Measurements from ENCODE around the gene OSMR.

The OSMR gene

DNA sequence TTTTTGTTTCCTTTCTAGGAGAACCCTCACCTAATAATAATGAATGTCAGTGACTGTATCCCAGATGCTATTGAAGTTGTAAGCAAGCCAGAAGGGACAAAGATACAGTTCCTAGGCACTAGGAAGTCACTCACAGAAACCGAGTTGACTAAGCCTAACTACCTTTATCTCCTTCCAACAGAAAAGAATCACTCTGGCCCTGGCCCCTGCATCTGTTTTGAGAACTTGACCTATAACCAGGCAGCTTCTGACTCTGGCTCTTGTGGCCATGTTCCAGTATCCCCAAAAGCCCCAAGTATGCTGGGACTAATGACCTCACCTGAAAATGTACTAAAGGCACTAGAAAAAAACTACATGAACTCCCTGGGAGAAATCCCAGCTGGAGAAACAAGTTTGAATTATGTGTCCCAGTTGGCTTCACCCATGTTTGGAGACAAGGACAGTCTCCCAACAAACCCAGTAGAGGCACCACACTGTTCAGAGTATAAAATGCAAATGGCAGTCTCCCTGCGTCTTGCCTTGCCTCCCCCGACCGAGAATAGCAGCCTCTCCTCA lies 87.1 kb downstream of the OSMR start:
- no peak overlapping the region for H3K27ac ChIP-seq (ENCODE audit: low read depth, low read length)
- no peaks in the 10 kb centered on the region for H3K27me3 ChIP-seq (ENCODE audit: control insufficient read depth in 1 of 2, insufficient read depth in 2 of 2, low read length in 2 of 2)
- H3K36me3 ChIP-seq (ENCODE audit: insufficient read depth, low read length) = peaks cover 19% of the 10 kb centered on the region
- H3K9ac ChIP-seq (ENCODE audit: low read length) = no peak overlapping the region
- no peak overlapping the region for H3K4me3 ChIP-seq (ENCODE audit: low read depth in 1 of 2, low read length in 2 of 2)
- no peaks in the 10 kb centered on the region for H3K9me3 ChIP-seq (ENCODE audit: low read length)
- no peaks in the 10 kb centered on the region for H3K4me1 ChIP-seq (ENCODE audit: insufficient read depth, low read length)

DNA sequence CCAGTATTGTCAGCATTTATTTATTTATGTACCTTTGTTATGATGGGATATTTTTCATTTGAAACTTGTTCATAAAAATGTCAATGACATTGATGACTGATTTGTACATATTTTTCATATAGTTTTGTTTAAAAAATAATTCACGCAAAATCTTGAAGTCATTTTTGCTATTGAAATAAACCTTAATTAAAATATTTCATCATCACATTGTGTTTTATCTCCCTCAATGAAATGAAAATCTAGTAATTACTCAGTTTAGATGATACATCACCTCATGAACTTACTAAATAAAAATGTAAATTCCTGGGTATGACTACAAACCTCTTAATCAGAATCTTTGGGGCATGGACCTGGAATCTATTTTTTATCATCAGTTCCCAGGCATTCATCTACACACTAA lies 89.6 kb downstream of the OSMR start:
- no peaks in the 10 kb centered on the region for H3K9me3 ChIP-seq (ENCODE audit: low read length)
- H3K9ac ChIP-seq (ENCODE audit: low read length) = no peak overlapping the region
- peaks cover 19% of the 10 kb centered on the region for H3K36me3 ChIP-seq (ENCODE audit: insufficient read depth, low read length)
- H3K4me1 ChIP-seq (ENCODE audit: insufficient read depth, low read length) = no peaks in the 10 kb centered on the region
- H3K27me3 ChIP-seq (ENCODE audit: control insufficient read depth in 1 of 2, insufficient read depth in 2 of 2, low read length in 2 of 2) = no peaks in the 10 kb centered on the region
- no peak overlapping the region for H3K27ac ChIP-seq (ENCODE audit: low read depth, low read length)
- no peak overlapping the region for H3K4me3 ChIP-seq (ENCODE audit: low read depth in 1 of 2, low read length in 2 of 2)

DNA sequence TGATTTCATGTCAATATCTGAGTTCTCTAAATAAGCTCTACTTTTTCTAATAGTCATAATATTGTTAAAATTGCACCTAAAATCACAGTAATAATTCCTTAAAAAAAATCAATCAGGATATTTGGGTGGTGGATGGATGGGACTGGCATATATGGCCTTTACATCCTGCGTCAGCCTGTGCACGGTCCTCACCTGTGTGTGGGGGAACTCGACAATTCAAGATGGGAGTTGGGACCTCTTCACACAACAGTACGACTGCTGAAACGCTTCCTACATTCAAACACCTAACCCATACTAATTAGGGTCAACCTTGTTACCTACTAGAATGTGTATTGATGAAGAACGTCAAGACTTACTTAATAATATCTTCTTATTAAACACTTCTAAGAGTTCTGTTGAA lies 90.5 kb downstream of the OSMR start:
- no peaks in the 10 kb centered on the region for H3K9me3 ChIP-seq (ENCODE audit: low read length)
- no peak overlapping the region for H3K9ac ChIP-seq (ENCODE audit: low read length)
- no peaks in the 10 kb centered on the region for H3K27me3 ChIP-seq (ENCODE audit: control insufficient read depth in 1 of 2, insufficient read depth in 2 of 2, low read length in 2 of 2)
- peaks cover 19% of the 10 kb centered on the region for H3K36me3 ChIP-seq (ENCODE audit: insufficient read depth, low read length)
- no peaks in the 10 kb centered on the region for H3K4me1 ChIP-seq (ENCODE audit: insufficient read depth, low read length)
- H3K4me3 ChIP-seq (ENCODE audit: low read depth in 1 of 2, low read length in 2 of 2) = no peak overlapping the region
- no peak overlapping the region for H3K27ac ChIP-seq (ENCODE audit: low read depth, low read length)

DNA sequence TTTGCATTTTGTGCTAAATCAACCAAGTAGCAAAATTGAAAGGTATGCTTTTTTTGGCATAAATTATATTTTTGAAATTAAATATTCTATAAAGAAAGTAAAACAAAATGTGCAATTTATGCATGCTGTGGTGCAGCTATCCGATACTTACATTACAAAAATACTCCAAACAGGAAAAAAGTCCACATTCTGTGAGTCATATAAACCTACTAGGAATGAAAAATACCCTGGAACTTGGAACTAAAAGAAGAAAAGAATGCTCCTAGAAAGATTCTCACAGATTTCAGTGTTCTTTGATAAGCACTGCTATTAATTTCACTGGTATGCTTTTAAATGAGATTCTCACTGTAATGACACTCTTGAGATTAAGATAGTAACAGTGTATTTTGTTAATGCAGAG lies 92.6 kb downstream of the OSMR start:
- Histone ChIP-seq H3K36me3 (ENCODE audit: insufficient read depth, low read length) (peaks cover 20% of the 10 kb centered on the region), H3K9me3 (ENCODE audit: low read length) (no peaks in the 10 kb centered on the region), H3K4me1 (ENCODE audit: insufficient read depth, low read length) (no peaks in the 10 kb centered on the region), H3K4me3 (ENCODE audit: low read depth in 1 of 2, low read length in 2 of 2) (no peak overlapping the region), H3K9ac (ENCODE audit: low read length) (no peak overlapping the region), H3K27me3 (ENCODE audit: control insufficient read depth in 1 of 2, insufficient read depth in 2 of 2, low read length in 2 of 2) (no peaks in the 10 kb centered on the region), H3K27ac (ENCODE audit: low read depth, low read length) (no peak overlapping the region)

DNA sequence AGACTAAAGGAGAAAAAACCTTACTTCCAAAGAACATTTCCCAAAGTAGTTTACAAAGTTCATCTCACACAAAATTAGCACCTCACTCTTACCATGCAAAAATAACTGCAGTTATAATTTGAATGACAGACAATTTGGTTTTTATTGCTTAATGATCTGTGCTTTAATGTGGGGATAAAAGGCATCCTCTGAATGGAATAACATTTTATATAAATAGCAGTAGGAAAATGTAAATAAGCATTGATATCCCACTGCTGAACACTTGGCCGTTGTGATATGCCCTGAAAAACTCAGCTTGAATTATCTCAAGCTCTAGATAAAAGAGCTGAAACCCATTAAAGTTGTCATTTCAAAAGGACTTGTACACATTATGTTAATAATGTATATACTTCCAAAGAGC lies 93.2 kb downstream of the OSMR start:
- peaks cover 14% of the 10 kb centered on the region for H3K36me3 ChIP-seq (ENCODE audit: insufficient read depth, low read length)
- no peaks in the 10 kb centered on the region for H3K9me3 ChIP-seq (ENCODE audit: low read length)
- H3K4me1 ChIP-seq (ENCODE audit: insufficient read depth, low read length) = no peaks in the 10 kb centered on the region
- H3K9ac ChIP-seq (ENCODE audit: low read length) = no peak overlapping the region
- H3K27ac ChIP-seq (ENCODE audit: low read depth, low read length) = no peak overlapping the region
- H3K4me3 ChIP-seq (ENCODE audit: low read depth in 1 of 2, low read length in 2 of 2) = no peak overlapping the region
- no peaks in the 10 kb centered on the region for H3K27me3 ChIP-seq (ENCODE audit: control insufficient read depth in 1 of 2, insufficient read depth in 2 of 2, low read length in 2 of 2)

DNA sequence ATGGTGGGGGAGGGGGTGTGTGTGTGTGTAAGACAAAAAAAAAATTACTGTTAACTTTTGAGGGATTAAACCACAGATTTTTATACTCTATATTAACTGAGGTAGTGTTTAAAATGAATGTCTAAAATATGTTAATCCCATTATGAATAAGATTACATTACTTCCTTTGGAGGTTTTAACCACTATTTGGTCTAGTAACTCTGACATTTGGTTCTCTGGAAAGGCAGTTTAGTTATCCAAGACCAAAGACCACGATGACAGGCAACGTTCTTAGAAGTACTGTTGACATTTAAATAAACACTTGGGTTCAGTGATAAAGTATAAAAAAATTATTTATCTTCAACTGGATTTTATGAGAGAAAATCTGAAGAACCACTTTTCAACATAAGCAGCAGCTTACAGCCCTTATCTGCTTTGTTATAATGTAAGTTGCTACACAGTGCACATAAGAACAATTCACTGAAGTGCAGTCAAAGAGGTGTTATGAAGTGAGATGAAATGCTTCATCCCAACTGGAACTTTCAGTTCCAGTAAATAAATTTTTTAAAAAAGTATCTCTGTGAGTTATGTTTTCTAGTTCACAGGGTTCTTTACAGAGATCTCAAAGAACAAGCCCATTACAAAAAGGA lies 94.5 kb downstream of the OSMR start:
- H3K9ac ChIP-seq (ENCODE audit: low read length) = no peak overlapping the region
- no peak overlapping the region for H3K27ac ChIP-seq (ENCODE audit: low read depth, low read length)
- H3K9me3 ChIP-seq (ENCODE audit: low read length) = no peaks in the 10 kb centered on the region
- H3K36me3 ChIP-seq (ENCODE audit: insufficient read depth, low read length) = peaks cover 25% of the 10 kb centered on the region
- H3K4me1 ChIP-seq (ENCODE audit: insufficient read depth, low read length) = no peaks in the 10 kb centered on the region
- H3K4me3 ChIP-seq (ENCODE audit: low read depth in 1 of 2, low read length in 2 of 2) = no peak overlapping the region
- no peaks in the 10 kb centered on the region for H3K27me3 ChIP-seq (ENCODE audit: control insufficient read depth in 1 of 2, insufficient read depth in 2 of 2, low read length in 2 of 2)

DNA sequence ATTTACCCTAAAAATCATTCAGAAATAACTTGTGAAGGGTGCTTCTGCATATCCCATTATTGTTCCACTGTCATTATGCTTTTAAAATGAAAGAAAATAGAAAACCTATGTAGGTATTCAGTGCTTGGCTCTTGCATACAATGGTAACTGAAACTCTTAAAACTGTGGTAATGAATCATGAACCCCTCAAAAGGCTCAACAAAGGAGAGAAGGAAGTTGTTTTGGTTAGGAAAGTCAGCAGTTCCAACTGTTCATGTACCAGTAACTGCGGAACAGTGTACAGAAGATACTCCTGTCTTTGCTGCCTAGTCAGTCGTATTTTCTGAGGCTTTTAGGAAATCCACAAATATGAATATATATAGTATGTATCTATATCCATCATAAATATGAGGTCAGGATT lies 96.1 kb downstream of the OSMR start:
- Histone ChIP-seq H3K4me3 (ENCODE audit: low read depth in 1 of 2, low read length in 2 of 2) (no peak overlapping the region), H3K9ac (ENCODE audit: low read length) (no peak overlapping the region), H3K27ac (ENCODE audit: low read depth, low read length) (no peak overlapping the region), H3K9me3 (ENCODE audit: low read length) (no peaks in the 10 kb centered on the region), H3K36me3 (ENCODE audit: insufficient read depth, low read length) (peaks cover 31% of the 10 kb centered on the region), H3K27me3 (ENCODE audit: control insufficient read depth in 1 of 2, insufficient read depth in 2 of 2, low read length in 2 of 2) (no peaks in the 10 kb centered on the region), H3K4me1 (ENCODE audit: insufficient read depth, low read length) (no peaks in the 10 kb centered on the region)

DNA sequence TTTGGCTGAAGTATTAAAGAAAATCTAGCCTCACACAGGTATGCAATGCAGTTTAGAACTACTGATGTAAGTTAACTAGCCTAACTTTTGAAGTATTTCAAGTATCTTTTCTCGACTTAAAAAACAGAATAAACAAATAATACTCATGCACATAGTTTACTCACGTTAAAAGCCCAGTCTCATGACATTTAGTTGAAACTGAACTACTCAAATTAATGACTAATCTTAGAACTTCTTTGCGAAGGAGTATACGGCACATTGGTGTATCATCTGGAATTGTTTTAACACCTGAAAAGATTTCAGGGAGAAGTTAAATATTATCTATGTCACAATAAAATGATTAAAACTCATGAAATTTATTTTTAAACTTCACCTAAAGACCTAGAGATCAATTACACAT lies 98.5 kb downstream of the OSMR start:
- no peak overlapping the region for H3K9ac ChIP-seq (ENCODE audit: low read length)
- H3K4me3 ChIP-seq (ENCODE audit: low read depth in 1 of 2, low read length in 2 of 2) = no peak overlapping the region
- peaks cover 31% of the 10 kb centered on the region for H3K36me3 ChIP-seq (ENCODE audit: insufficient read depth, low read length)
- no peaks in the 10 kb centered on the region for H3K4me1 ChIP-seq (ENCODE audit: insufficient read depth, low read length)
- H3K9me3 ChIP-seq (ENCODE audit: low read length) = no peaks in the 10 kb centered on the region
- H3K27me3 ChIP-seq (ENCODE audit: control insufficient read depth in 1 of 2, insufficient read depth in 2 of 2, low read length in 2 of 2) = no peaks in the 10 kb centered on the region
- no peak overlapping the region for H3K27ac ChIP-seq (ENCODE audit: low read depth, low read length)

DNA sequence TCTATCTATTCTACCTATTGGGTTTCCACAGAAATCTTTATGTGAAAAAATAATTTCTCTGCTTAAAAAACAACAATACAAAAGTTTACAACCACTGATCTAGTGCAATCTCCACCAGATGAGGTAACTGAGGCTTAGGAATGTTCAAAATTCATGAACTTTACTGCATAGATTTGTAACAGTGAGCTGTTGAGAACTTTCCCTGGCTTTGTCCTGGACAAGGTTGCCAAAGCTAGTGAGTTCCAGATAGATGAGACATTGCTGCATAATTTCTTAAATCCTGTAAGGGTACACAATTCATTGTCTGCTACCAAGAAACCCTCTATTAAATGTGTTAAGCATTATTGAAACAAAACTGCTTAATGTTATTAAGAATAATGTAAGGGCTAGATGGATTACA lies 102.7 kb downstream of the OSMR start:
- Histone ChIP-seq H3K9ac (ENCODE audit: low read length) (no peak overlapping the region), H3K4me3 (ENCODE audit: low read depth in 1 of 2, low read length in 2 of 2) (no peak overlapping the region), H3K27ac (ENCODE audit: low read depth, low read length) (no peak overlapping the region), H3K9me3 (ENCODE audit: low read length) (no peaks in the 10 kb centered on the region), H3K27me3 (ENCODE audit: control insufficient read depth in 1 of 2, insufficient read depth in 2 of 2, low read length in 2 of 2) (no peaks in the 10 kb centered on the region), H3K4me1 (ENCODE audit: insufficient read depth, low read length) (no peaks in the 10 kb centered on the region), H3K36me3 (ENCODE audit: insufficient read depth, low read length) (peaks cover 40% of the 10 kb centered on the region)

DNA sequence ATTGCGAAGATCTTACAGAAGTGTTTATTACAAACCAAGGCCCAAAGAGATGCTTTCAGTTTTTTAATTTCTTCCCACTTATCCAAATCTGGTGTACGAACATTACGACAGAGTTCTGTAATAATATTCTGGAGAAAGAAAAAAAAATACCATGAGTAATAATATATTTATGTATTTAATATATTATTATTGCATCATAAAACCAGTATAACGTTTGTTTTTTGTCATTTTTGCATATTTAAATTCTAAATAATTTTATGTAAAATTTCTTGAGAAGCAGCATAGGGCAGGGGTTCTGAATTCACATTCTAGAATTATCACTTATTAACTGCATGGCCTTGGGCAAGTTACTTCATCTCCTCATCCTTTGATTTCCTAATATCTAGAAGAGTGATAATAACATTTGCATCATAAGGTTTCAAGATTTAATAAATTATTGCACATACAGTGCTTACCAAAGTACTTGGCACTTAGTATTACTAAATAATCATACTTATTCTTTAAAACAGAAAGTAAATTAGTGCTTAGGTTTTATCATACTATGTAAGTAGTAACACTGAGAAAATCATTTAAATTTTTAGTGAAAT lies 107.7 kb downstream of the OSMR start:
- no peaks in the 10 kb centered on the region for H3K4me1 ChIP-seq (ENCODE audit: insufficient read depth, low read length)
- no peaks in the 10 kb centered on the region for H3K9me3 ChIP-seq (ENCODE audit: low read length)
- no peak overlapping the region for H3K4me3 ChIP-seq (ENCODE audit: low read depth in 1 of 2, low read length in 2 of 2)
- H3K27me3 ChIP-seq (ENCODE audit: control insufficient read depth in 1 of 2, insufficient read depth in 2 of 2, low read length in 2 of 2) = no peaks in the 10 kb centered on the region
- H3K9ac ChIP-seq (ENCODE audit: low read length) = no peak overlapping the region
- H3K36me3 ChIP-seq (ENCODE audit: insufficient read depth, low read length) = peaks cover 47% of the 10 kb centered on the region
- H3K27ac ChIP-seq (ENCODE audit: low read depth, low read length) = no peak overlapping the region

DNA sequence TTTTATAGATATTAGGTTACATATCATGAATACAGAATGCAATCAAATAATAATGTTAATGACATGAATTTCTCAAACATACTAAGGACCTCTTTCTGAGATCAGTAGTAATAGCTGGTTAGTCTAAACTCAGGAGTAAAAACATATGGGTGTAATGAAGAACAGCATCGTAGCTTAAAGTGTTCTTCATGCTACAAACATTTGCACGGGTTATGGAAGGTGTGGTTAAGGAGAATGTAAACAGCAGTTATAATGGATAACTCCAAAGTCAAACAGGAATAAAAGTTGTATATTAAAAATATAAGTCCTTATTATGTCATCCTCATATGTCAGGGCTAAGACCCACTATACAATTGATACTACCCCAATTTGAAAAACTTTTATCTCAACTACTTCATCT lies 115.9 kb downstream of the OSMR start:
- no peaks in the 10 kb centered on the region for H3K4me1 ChIP-seq (ENCODE audit: insufficient read depth, low read length)
- H3K36me3 ChIP-seq (ENCODE audit: insufficient read depth, low read length) = peaks cover 27% of the 10 kb centered on the region

DNA sequence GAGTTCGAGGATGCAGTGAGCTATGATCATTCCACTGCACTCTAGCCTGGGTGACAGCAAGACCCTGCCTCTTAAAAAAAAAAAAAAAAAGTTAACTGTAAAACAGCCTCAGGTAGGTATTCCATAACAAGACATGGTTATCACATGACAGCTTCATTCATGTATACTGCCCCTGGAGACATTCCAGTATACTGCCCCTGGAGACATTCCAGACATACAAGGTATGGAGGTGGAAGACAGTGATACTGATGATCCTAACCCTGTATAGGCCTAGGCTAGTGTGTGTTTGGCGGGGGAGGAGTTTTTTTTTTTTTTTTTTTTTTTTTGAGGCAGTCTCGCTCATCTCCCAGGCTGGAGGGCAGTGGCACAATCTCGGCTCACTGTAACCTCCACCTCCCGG lies 122.9 kb downstream of the OSMR start:
- Histone ChIP-seq H3K4me1 (ENCODE audit: insufficient read depth, low read length) (no peaks in the 10 kb centered on the region), H3K9ac (ENCODE audit: low read length) (no peak overlapping the region), H3K27me3 (ENCODE audit: control insufficient read depth in 1 of 2, insufficient read depth in 2 of 2, low read length in 2 of 2) (no peaks in the 10 kb centered on the region), H3K4me3 (ENCODE audit: low read depth in 1 of 2, low read length in 2 of 2) (no peak overlapping the region), H3K36me3 (ENCODE audit: insufficient read depth, low read length) (peaks cover 14% of the 10 kb centered on the region), H3K9me3 (ENCODE audit: low read length) (no peaks in the 10 kb centered on the region), H3K27ac (ENCODE audit: low read depth, low read length) (no peak overlapping the region)

More for the DNA sequence above, 115.9 kb downstream of the OSMR start:
- Histone ChIP-seq H3K9me3 (ENCODE audit: low read length) (no peaks in the 10 kb centered on the region), H3K27ac (ENCODE audit: low read depth, low read length) (no peak overlapping the region), H3K27me3 (ENCODE audit: control insufficient read depth in 1 of 2, insufficient read depth in 2 of 2, low read length in 2 of 2) (no peaks in the 10 kb centered on the region), H3K9ac (ENCODE audit: low read length) (no peak overlapping the region), H3K4me3 (ENCODE audit: low read depth in 1 of 2, low read length in 2 of 2) (no peak overlapping the region)

Data from muscle layer of colon (tissue), 2 donors.